ENCODE results near the gene RCE1.

RCE1 gene

GRCh38 chr11:66861774-66862558 lies 18.7 kb downstream of the RCE1 start:
- no peak for TF ChIP-seq POLR2AphosphoS5 (IDR thresholded peaks at IDR 0.05; ENCODE audit: borderline replicate concordance, low read depth, low read length)
- no peak for TF ChIP-seq FOXP2 (optimal IDR thresholded peaks at IDR 0.05; ENCODE audit: control extremely low read depth, extremely low read length, insufficient read depth)
- no peak for TF ChIP-seq EZH2 (IDR thresholded peaks at IDR 0.05)
- H3K27ac ChIP-seq: no peak overlapping the region
- H3K9me3 ChIP-seq (ENCODE audit: low read depth, low read length): no peaks in the 10 kb centered on the region
- DNase-seq (ENCODE audit: low read depth, low spot score): no peak
- H3K4me3 ChIP-seq: no peak overlapping the region
- no peak overlapping the region for H3K9ac ChIP-seq (ENCODE audit: insufficient read length)
- H3K36me3 ChIP-seq (ENCODE audit: insufficient read depth, low read length): no peaks in the 10 kb centered on the region; the same call in 1 of the 2 replicates

DNA sequence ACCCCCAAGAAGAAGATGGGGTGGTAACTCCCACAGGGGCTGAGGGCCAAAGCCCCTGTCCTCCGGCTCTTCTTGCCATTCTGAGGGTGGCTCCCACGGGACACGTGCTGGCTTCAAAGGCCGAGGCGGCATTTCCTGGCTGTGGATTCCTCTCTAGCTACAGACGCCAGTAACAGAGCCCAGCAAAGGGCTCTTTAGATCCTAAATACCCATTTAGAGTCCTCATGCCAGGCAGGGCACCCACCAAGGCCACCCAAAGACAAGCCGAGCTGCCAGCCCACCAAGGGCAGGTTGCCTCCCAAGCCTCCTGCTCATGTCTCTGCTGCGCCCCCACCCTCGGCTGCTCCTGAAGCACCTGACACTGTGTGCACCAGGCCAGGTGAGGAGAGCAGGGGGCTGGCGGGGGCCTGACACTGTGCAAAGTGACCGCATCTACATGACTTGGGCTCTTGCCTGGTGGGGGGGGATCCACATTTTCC lies 19.4 kb downstream of the RCE1 start:
- no peak for DNase-seq (ENCODE audit: low read depth, low spot score)
- no peak overlapping the region for H3K27ac ChIP-seq
- no peaks in the 10 kb centered on the region; the same call in 1 of the 2 replicates for H3K36me3 ChIP-seq (ENCODE audit: insufficient read depth, low read length)
- no peak overlapping the region for H3K4me3 ChIP-seq
- H3K9ac ChIP-seq (ENCODE audit: insufficient read length): no peak overlapping the region
- TF ChIP-seq FOXP2 (optimal IDR thresholded peaks at IDR 0.05; ENCODE audit: control extremely low read depth, extremely low read length, insufficient read depth): no peak
- no peak for TF ChIP-seq EZH2 (IDR thresholded peaks at IDR 0.05)
- no peak for TF ChIP-seq POLR2AphosphoS5 (IDR thresholded peaks at IDR 0.05; ENCODE audit: borderline replicate concordance, low read depth, low read length)
- H3K9me3 ChIP-seq (ENCODE audit: low read depth, low read length): no peaks in the 10 kb centered on the region

GRCh38 chr11:66863428-66864125 lies 20.3 kb downstream of the RCE1 start:
- no peak for DNase-seq (ENCODE audit: low read depth, low spot score)
- H3K9ac ChIP-seq (ENCODE audit: insufficient read length): no peak overlapping the region
- no peak overlapping the region for H3K27ac ChIP-seq
- H3K9me3 ChIP-seq (ENCODE audit: low read depth, low read length): no peaks in the 10 kb centered on the region
- no peak overlapping the region for H3K4me3 ChIP-seq
- no peak for TF ChIP-seq POLR2AphosphoS5 (IDR thresholded peaks at IDR 0.05; ENCODE audit: borderline replicate concordance, low read depth, low read length)
- no peak for TF ChIP-seq FOXP2 (optimal IDR thresholded peaks at IDR 0.05; ENCODE audit: control extremely low read depth, extremely low read length, insufficient read depth)
- TF ChIP-seq EZH2 (IDR thresholded peaks at IDR 0.05): no peak
- no peaks in the 10 kb centered on the region; the same call in 1 of the 2 replicates for H3K36me3 ChIP-seq (ENCODE audit: insufficient read depth, low read length)

DNA sequence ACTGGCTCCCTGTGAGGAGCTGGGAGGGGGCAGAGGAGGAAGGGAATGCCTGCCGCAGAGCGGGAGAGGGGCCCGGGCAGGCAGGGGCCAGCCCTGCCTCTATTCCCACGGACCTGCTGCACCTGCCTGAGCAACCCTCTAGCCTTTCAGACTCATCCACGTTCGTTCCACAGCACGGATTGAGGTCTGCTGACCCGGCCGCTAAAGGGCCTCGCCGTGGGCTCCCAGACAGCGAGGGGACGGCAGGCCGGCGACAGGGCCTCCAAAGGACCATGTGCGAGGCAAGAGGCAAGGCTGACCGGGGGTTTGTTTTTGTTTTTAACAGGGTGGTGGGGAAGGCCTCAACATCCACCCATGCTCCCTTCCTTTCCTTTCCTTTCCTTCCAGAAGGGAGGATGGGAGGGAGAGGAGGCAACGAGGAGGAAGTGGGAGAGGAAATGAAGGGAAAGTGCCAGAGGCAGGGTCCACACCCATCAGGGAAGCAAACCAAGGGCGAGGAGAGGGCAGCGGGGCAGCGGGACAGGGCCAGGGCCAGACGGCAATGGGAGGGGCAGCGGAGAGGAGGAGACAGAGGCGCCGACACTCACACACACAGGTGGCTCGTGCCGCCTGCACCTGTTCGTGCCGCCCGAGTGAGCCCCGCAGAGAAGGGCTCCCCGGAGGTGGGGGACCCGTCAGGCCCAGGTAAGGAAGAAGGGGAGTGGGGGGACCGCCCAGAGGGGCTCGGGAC lies 21.1 kb downstream of the RCE1 start:
- no peaks in the 10 kb centered on the region for H3K9me3 ChIP-seq (ENCODE audit: low read depth, low read length)
- no peak for DNase-seq (ENCODE audit: low read depth, low spot score)
- no peak overlapping the region for H3K27ac ChIP-seq
- H3K4me3 ChIP-seq: no peak overlapping the region
- TF ChIP-seq FOXP2 (optimal IDR thresholded peaks at IDR 0.05; ENCODE audit: control extremely low read depth, extremely low read length, insufficient read depth): no peak
- no peak for TF ChIP-seq POLR2AphosphoS5 (IDR thresholded peaks at IDR 0.05; ENCODE audit: borderline replicate concordance, low read depth, low read length)
- TF ChIP-seq EZH2 (IDR thresholded peaks at IDR 0.05): no peak
- no peaks in the 10 kb centered on the region; the same call in 1 of the 2 replicates for H3K36me3 ChIP-seq (ENCODE audit: insufficient read depth, low read length)
- no peak overlapping the region for H3K9ac ChIP-seq (ENCODE audit: insufficient read length)

DNA sequence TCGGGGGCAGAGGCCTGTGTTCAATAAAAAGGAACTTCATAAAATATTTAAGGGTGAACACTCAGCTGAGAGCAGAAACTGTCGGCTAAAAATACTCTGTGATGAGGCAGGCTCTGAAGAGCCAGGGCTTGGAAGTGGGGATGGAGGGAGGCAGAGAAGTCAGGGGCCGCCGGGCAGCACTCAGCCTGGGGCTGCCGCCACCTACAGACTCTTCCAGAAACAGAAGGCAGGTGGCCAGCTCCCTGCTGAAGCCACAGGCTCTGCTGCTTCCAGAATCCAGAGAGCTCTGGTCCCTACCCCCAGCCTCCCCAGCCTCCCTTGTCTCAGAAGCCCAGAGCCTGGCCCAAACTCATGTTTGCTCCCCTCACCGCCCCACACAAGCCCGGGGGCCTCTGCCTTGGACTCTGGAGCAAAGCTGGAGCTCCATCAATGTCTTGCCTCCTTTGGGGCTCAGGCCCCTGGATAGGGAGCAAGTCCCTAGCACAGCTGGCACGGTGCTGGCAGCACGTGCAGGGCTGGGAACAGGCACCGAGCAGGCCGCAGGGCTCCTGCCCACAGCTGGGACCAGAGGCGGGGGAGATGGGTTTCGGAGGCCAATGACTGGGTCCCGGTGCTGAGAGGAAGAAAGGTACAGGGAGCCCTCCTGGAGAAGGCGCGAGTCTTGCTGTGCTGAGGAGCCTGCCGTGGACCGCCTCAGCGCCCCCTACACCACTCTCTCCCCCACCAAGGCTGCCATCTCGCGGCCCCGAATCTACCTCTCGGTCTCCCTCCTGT lies 21.9 kb downstream of the RCE1 start:
- no peak overlapping the region for H3K9ac ChIP-seq (ENCODE audit: insufficient read length)
- no peak for DNase-seq (ENCODE audit: low read depth, low spot score)
- H3K9me3 ChIP-seq (ENCODE audit: low read depth, low read length): no peaks in the 10 kb centered on the region
- no peak overlapping the region for H3K27ac ChIP-seq
- H3K36me3 ChIP-seq (ENCODE audit: insufficient read depth, low read length): no peaks in the 10 kb centered on the region
- H3K4me3 ChIP-seq: no peak overlapping the region
- no peak for TF ChIP-seq EZH2 (IDR thresholded peaks at IDR 0.05)
- TF ChIP-seq POLR2AphosphoS5 (IDR thresholded peaks at IDR 0.05; ENCODE audit: borderline replicate concordance, low read depth, low read length): no peak
- no peak for TF ChIP-seq FOXP2 (optimal IDR thresholded peaks at IDR 0.05; ENCODE audit: control extremely low read depth, extremely low read length, insufficient read depth)

DNA sequence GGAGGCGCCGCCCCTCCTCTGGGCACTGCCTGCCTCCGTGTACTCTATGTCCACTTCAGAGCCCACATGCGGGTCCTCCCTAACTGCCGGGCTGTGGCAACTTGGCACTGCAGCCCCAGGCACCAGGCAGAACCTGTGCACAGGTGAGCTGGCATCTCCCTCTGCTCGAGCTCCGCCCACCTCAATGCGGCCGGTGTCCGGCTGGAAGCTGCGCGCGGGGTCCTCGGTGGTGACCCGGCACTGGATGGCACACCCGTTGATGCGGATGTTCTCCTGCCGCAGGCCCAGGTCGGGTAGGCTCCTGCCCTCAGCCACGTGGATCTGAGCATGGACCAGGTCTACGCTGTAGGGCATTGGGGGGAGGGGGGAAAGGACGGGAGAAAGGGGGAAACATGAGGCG lies 22.8 kb downstream of the RCE1 start:
- H3K9me3 ChIP-seq (ENCODE audit: low read depth, low read length): no peaks in the 10 kb centered on the region
- H3K36me3 ChIP-seq (ENCODE audit: insufficient read depth, low read length): no peaks in the 10 kb centered on the region; the same call in 1 of the 2 replicates

DNA sequence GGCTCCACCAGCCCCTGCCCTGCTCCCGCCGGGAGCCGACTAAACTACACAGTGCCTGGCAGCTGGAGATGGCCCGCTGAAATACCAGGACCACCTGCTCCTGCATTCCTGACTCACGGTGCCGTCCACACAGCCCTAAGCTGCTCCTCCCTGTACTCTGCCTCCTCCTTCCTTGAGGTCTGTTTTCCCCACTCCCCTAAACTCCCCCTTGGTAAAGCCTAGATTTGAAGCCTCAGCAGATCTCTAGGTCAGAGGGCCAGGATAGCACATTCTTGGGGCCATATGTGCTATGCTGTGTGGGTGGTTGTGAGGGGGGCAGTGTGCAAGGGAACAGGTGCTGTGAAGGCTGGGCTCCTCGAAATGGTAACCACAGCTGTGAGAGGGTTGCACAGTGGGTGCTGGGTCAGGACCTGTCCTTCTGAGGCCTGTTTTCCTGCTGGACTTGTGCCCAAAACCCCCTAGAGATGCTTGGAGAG lies 23.3 kb downstream of the RCE1 start:
- Histone ChIP-seq H3K36me3 (ENCODE audit: insufficient read depth, low read length) (no peaks in the 10 kb centered on the region; the same call in 1 of the 2 replicates), H3K27ac (no peak overlapping the region), H3K4me3 (no peak overlapping the region), H3K9me3 (ENCODE audit: low read depth, low read length) (no peaks in the 10 kb centered on the region), H3K9ac (ENCODE audit: insufficient read length) (no peak overlapping the region)
- DNase-seq (ENCODE audit: low read depth, low spot score): no peak
- TF ChIP-seq FOXP2 (optimal IDR thresholded peaks at IDR 0.05; ENCODE audit: control extremely low read depth, extremely low read length, insufficient read depth): no peak
- TF ChIP-seq POLR2AphosphoS5 (IDR thresholded peaks at IDR 0.05; ENCODE audit: borderline replicate concordance, low read depth, low read length): no peak
- no peak for TF ChIP-seq EZH2 (IDR thresholded peaks at IDR 0.05)

More for the DNA sequence above, 22.8 kb downstream of the RCE1 start:
- no peak overlapping the region for H3K4me3 ChIP-seq
- TF ChIP-seq EZH2 (IDR thresholded peaks at IDR 0.05) (no peak), POLR2AphosphoS5 (IDR thresholded peaks at IDR 0.05; ENCODE audit: borderline replicate concordance, low read depth, low read length) (no peak), FOXP2 (optimal IDR thresholded peaks at IDR 0.05; ENCODE audit: control extremely low read depth, extremely low read length, insufficient read depth) (no peak)
- no peak for DNase-seq (ENCODE audit: low read depth, low spot score)
- no peak overlapping the region for H3K9ac ChIP-seq (ENCODE audit: insufficient read length)
- H3K27ac ChIP-seq: no peak overlapping the region

Measured in SK-N-MC (cell line).